Stimulated activated CD4-positive, alpha-beta T cell treated with anti-CD3 and anti-CD28 coated beads, Interleukin-1b, Interleukin-23, amount 100 ng/mL, for 4 hours (primary cell): ENCODE measurements around the gene DTYMK.

Experiments
- DNase-seq, 2 donors: peaks; one replicate each; pipeline ENCODE4 v3.0.0-alpha.2; 2020; ENCODE audit warnings: low read depth in 2 of 2

The DTYMK gene

GRCh38 chr2:241706537-241706936 is 19.9 kb upstream of the DTYMK start:
- DNase-seq: no peak

- no peak for DNase-seq
Observed at GRCh38 chr2:241703032-241703604, 16.5 kb upstream of the DTYMK start.

- peak; percentile 85 to 89 for DNase-seq
Observed at GRCh38 chr2:241702155-241703031, 15.8 kb upstream of the DTYMK start.

GRCh38 chr2:241701399-241702154 is 15.0 kb upstream of the DTYMK start, which contains the start of gene ING5:
TSS of gene ING5 (plus strand) at chr2:241702039. CDS start at chr2:241702066, 27 bp downstream.
- DNase-seq: peak; percentile 95 to 99

DNA sequence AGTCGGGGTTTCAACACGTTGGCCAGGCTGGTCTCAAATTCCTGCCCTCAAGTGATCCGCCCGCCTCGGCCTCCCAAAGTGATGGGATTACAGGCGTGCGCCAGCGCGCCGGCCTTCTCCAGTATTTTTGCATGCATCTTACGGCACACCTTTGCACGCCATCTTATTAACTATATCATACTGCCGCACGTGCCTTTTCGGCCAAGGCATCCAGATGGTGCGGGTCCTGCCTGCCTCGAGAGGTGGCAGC is 14.5 kb upstream of the DTYMK start:
- DNase-seq: no peak

GRCh38 chr2:241695651-241696050 is 9.0 kb upstream of the DTYMK start:
- DNase-seq: no peak

DNA sequence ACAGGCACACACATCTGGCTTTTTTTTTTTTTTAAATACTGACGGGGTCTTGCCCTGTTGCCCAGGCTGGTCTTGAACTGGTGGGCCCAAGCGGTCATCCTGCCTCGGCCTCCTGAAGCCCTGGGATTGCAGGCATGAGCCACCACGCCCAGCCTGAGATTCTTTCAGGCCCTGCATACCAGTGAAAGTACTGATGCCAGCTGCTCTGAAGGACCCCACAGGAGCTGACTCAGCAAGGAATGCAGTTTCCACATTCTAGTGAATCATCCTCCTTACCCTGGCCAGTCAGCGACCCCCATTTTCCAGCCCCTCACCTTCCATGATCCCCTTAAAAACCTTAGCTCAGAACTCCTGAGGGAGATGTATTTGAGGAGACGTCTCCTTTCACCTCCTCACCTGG is 5.8 kb upstream of the DTYMK start:
- DNase-seq: no peak

- no peak for DNase-seq
Observed at GRCh38 chr2:241690202-241690717, 3.6 kb upstream of the DTYMK start.

- DNase-seq: peak in 1 of 2 donors; percentile 36
Observed at GRCh38 chr2:241689306-241689705, 2.7 kb upstream of the DTYMK start.

DNA sequence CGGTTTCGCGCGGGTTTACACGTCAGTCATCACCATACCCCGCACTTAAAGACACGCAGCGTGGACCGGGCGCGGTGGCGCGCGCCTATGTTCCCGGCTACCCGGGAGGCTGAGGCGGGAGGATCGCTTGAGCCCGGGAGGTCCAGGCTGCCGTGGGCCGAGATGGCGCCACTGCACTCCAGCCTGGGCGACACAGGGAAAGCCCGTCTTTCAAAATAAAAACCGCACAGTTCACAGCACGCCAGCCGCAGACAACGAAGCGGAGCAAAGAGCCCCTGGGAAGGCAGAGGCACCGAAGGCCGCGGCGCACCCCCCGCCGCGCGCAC is 328 bp downstream of the DTYMK start:
- no peak for DNase-seq

- no peak for DNase-seq
Observed at GRCh38 chr2:241680827-241681599, 5.6 kb downstream of the DTYMK start.

DNA sequence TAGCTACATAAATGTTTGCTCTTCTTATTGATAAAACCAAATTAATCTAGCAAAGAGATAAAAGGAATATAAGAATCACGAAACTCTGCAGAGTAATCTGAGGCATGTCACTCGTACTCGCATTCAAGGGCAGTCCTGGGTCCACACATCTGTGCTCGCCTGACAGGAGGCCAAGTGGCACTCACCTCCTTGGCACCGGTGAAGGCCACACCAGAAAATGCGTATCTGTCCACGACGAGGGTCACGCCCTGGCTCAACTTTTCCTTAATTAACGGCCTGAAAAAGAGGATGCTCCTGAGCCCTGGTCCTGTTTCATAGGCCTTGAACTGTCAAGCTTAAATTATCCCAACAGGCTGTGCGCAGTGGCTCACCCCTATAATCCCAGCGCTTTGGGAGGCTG is 6.6 kb downstream of the DTYMK start:
- DNase-seq: no peak

DNA sequence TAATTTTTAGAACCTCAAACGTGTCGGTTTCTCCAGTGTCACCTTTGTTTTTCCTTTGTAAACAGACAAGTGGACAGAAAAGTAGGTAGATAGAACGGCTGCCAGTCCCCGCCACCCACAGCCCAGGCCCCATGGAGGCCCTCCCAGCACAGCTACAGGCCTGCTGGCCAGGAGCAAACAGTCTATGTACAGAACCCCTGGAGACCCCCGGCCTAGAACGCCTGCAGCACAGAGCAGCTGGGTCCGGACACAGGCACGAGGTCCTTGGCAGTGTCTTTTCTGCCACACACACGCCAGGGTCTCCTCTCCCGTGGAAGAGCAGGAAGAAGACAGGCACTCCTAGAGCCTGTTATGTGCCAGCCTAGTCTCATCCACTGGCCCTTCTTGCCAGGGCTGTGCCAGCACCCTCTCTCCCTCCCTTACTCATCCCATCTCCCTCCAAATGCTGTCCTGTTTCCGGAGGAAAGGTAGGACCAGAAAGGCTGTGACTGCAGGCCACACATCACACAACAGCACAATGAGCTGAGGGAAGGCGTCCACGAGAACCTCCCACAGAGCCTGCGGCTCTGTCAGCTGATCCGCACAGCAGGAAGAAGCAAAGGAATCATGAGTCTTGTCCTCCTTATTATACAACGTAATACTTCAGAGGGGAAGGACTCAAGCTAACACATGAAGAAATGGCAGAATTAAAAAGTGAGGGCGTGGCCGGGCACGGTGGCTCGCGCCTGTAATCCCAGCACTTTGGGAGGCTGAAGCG is 7.7 kb downstream of the DTYMK start:
- no peak for DNase-seq

GRCh38 chr2:241678307-241678706 is 8.3 kb downstream of the DTYMK start:
- DNase-seq: no peak

- DNase-seq: no peak
Observed at GRCh38 chr2:241677392-241677791, 9.2 kb downstream of the DTYMK start.

DNA sequence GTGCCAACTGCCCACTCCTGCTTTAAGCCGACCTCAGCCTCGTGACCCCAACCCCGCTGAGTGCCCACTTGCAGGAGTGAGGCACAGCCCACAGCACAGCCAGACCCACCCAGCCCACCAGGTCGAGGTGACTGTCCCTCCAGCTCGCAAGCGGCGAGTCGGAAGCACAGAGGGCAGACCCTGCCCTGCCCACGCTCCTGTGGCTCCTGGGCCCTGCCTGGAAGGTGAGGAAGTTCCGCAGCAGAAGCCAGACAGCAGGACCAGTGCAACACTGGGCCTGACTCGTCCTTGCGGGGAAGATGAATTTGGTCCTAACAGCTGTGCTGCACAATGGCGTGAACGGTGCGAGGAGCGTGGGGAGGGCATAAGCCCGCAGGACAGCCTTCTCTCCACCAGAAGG is 9.9 kb downstream of the DTYMK start:
- no peak for DNase-seq

GRCh38 chr2:241675885-241676284 is 10.7 kb downstream of the DTYMK start:
- DNase-seq: no peak

DNA sequence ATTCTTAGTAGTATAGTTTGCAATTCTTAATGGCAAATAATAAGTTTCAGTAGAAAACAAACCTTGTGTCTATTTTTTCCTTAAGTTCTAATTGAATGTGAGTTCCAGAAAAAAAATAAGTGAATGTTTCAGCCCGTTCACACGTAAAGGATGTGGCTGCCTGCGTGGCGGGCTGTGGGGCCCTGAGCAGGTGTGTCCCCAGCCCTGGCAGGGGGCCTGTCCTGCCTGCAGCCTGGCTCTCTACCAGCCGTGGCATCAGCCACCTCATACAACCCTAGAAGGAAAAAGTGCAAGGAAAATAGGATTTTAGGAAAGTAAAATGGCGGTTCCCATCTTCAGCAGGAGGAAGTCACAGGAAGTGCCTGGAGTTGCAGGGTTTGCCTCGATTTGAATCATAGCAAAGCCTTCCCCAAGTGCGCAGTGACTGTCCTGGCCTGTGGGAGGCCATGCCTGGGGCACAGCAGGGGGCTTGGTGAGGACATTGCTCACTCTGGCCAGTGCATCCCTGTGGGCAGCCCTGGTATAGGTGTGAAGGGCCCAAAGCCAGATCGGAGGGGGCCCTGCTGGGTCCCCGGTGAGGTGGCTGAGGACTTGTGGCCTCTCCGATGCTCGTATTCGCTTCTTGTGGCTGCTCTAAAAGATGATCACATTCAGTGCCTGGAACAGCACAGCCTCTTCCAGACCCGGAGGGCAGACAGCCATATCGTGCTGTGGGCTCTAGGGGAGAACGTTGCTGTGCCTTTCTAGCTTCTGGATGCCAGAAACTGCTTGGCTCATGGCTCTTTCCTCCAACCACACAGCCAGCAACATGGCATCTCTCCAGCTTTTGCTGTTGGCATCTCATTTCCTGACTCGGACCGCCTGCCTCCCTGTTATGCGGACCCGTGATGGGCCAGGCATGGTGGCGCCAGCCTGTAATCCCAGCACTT is 12.6 kb downstream of the DTYMK start:
- DNase-seq: no peak

- no peak for DNase-seq
Observed at GRCh38 chr2:241673189-241673663, 13.4 kb downstream of the DTYMK start.
